CD4-positive, alpha-beta T cell treated with Interleukin-4 for 1 hour (primary cell): ENCODE results near the gene CATSPER4.
A peak's percentile ranks its signal among the peaks of the same experiment; 100 is the strongest.

Source experiments
- DNase-seq, 2 donors: peaks; one replicate each; pipeline ENCODE4 v3.0.0-alpha.2; 2020 to 2022

The CATSPER4 gene

DNA sequence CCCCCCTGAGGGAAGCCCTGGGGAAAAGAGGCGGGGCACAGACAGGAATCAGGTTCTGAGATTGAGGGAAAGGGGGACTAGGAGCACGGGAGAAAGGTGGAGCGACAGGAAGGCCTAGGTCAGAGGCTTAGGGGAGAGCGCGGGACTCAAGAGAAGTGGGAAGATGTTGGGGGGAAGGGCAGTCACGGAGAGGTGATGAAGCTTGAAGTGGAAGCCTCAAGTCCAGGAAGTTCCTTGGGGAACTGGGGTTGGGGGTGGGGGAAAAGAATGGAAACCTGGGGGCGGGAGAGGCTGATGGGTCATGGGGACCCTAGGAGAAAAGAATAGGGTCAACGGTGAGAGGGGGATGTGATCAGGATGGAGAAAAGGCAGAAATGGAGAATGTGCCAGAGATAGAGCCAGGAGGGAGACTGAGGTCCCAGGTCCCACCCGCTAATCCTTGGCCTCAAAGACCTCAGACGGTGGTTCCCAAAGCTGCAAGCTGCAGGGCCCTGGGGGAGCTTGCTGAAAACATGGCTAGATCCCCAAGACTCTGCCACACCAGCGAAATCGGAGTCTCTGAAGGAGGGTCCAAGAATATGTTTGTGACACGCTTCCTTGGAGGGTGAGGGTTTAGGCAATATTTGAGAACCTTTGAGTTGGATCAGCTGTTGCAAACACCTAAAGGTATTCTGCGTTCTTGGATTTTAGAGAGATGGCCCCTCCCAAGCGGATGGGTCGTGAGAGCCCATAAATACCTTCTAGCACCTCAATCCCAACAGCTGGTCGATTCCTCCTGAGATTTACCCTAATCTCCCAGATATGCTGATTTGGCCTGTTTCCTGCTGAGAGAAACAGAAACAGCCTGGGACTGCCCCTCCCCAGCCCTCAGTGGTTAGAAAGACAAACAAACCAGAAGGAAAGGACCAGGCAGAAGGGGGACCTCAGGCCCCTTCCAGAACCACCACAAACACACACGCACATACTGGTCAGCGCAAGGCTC is 25.2 kb upstream of the CATSPER4 start:
- DNase-seq: no peak

DNA sequence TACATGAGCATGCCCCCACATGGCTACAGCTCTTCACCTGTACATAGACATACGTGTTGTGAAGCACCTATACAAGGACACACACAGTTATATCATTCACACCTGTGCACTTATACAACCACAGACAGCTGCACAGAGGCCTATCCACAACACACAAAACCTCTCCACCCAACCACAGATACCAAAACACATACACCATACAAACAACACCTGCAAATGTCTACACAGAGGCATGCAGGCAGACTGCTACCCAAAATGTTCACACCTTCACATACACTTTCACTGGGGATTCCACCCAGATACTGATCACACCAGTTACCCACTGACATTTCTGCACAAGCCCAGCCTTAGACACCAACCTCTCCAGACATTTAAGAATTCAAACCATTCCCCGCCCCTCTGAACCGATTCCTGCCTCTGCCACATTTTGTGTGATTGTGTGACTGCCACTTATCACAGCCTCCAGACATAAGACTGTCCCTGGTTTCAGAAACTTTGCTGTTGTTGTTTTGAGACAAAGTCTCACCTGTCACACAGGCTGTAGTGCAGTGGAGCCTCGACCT is 23.6 kb upstream of the CATSPER4 start:
- no peak for DNase-seq

DNA sequence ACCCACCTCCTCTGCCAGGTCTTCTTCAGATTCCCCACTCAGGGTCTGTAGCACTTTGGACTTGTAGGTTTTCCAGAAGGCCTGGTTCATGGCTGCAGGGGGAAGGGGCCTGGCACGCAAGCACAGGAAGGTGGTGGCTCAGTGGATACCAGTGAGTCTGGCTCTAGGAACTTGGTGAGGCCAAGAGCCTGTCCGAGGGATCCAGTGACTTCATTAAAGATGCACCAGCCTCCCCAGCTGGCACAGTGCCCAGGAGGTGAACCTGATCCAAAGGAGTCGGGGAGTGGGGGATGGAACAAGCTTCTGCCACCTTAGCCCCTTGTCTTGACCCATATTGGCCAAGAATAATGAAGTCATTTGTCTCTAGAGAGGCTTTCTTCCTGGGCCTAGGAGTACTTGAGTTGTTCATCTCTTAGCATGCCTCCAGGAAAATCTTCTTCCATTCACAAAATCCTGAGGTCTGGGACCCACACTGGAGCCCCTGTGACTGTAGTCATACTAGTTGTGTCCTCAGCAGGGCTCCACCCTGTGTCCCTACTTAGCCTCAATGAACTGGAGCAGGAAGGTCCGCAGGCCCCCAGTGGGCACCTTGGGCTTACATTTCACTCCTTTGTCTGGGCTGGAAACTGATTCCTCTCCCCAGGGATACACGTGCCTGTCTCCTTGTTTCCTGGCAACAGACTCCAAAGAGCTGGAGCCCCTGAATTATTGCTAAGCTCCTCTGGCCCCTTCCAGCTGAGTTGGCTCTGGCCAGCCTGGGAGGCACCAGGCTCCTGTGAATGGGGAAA is 21.8 kb upstream of the CATSPER4 start, which contains the start of gene C1orf232:
TSS of gene C1orf232 (minus strand) at position 554 of the 788 bp plus-strand sequence. CDS start at position 90, 464 bp downstream.
- DNase-seq: no peak

DNA sequence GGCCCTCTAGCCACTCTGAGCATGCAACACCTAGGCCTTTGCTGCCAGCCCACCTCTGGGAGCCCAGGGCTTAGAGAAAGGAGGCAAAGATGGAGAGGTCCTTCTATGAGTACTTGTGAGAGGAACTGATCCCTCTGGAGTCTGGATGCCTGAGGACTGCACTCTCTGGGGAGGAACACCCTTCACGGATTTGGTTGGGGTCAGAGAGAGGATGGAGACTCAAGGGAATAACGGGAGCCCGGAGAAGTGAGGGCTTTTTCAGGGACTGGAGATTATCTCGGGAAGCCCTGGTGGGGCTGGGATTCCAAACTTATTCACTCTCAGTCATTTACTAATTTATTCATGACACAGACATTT is 21.2 kb upstream of the CATSPER4 start:
- no peak for DNase-seq

DNA sequence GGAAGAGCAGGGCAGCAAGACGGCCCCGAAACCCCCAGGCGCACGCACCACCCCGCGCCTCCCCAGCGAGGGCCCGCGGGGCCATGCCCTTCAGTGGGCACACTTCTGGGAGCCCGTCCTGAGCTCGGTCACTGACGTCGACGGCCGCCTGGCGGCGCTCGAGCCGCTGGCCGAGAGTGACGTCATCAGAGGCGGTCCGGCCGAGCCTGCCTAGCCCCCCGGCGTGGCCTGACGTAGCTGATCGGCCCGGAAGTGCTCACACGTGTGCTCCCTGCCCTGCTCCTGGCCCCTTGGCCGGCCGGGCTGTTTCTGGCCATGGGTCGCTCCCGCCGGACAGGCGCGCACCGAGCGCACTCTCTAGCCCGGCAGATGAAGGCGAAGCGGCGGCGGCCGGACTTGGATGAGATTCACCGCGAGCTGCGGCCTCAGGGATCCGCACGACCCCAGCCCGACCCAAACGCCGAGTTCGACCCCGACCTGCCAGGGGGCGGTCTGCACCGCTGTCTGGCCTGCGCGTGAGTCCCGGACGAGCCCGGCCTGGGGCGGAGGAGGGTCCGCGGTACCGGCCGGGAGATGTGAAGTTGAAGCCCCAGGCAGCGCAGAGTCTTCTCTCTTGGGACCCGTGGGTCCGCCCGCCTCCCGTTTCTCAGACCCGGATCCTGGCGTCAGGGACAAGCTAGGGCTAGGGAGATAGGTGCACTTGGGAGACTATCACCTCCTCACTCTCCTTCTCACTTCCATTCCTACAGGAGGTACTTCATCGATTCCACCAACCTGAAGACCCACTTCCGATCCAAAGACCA is 20.5 kb upstream of the CATSPER4 start, which contains the start of gene ZNF593:
TSS of gene ZNF593 (plus strand) at position 240 of the 803 bp plus-strand sequence. CDS start at position 316, 76 bp downstream.
- peak; percentile 90 to 91 for DNase-seq

DNA sequence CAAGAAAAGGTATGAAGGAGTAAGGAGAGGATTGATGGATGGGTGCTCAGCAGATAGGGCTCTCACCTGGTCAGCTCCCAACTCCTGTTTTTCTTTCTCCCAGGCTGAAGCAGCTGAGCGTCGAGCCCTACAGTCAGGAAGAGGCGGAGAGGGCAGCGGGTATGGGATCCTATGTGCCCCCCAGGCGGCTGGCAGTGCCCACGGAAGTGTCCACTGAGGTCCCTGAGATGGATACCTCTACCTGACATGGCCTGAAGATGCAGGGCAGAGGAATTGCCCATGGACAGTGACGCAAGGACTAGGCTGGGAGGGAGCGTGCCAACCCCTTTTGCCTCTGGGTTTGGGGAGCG is 20.0 kb upstream of the CATSPER4 start:
- DNase-seq: no peak

DNA sequence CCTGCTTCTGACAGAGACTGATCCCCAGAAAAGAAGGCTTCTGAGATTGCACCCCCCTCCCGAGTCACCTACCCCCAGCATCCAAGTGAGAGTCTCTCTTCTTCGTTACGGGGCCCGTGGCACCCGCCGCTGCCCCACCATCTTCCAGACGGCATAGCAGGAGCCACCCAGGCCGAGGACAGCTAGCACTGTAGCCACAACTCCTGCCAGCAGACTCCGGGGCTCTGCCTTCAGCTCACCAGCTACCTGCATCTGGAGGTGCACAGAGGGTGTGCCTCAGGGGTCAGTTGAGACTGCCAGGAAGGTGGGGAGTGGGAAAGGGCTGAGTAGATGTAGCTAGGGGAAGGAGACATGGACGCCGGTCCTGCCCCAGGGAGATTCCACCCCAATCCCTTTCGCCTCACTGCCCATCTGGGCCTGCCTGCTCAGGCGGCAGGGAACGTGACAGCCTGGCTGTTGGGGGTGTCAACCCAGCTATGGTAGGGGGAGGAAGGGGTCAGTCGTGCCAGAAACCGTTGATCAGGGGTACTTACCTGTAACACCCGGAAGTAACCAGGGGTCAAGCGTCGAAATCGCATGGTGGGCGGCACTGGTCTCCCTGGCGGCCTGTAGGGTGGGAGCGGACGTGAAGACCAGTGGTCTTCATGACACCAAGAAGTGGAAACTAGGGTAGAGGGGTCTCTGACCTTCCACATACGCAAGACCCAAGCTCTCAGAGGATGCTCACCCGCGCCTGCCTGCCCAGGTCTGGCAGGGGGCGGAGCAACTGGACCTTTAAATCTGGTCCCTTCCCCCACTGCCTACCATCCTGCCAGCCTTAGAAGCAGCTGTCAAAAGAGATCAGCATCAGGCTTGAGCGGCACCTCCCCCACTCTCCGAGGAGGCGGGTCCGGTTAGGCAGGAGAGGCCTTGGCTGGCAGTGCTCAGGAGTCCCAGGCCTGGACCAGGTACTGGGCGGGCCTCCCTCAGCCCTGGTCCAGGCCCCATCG is 19.0 kb upstream of the CATSPER4 start, which contains the start of gene ZNF593OS:
TSS of gene ZNF593OS (minus strand) at position 749 of the 989 bp plus-strand sequence. CDS start at position 578, 171 bp downstream.
- no peak for DNase-seq

DNA sequence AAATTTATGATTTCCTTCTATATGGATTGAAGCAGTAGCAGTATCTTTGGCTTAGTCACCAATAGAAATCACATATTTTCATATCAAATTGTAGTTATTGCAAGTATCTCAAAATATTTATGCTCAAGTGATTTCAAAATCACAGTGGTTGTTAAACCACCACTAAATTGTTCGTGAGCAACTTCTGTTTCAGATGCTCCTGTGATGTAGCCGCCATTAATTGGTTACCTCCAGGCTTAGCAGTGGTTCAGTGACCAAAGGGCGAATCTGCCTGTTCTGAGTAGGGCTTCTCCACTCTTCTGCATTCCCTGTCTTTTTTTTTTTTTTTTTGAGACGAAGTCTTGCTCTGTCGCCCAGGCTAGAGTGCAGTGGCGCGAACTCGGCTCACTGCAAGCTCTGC is 15.1 kb upstream of the CATSPER4 start:
- no peak for DNase-seq

DNA sequence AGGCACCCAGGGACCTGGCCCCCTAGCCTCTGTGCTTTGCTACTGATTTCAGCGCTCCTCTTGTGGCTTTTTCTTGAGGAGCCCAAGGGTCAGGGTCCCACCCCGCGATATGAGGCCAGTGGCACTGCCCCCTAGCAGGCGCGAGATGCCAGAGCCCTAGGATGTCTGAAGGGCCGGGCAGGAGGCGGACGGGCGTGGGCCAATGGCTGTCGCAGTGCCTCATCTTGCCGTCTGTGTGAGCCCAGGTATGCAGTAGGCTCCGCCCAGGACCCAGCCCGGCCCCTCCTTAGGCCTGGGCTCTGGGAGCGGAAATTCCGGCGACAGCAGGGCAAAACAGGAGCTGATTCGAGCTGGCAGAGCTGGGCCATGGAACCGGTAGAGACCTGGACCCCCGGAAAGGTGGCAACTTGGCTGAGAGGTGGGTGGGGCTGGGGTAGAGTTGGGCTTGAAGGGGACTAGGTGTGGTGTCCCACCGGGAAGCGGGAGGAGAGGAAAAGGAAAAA is 13.2 kb upstream of the CATSPER4 start, which contains the start of gene CNKSR1:
TSS of gene CNKSR1 (plus strand) at position 310 of the 503 bp plus-strand sequence. CDS start at position 367, 57 bp downstream.
- DNase-seq: peak in 1 of 2 donors; percentile 24

DNA sequence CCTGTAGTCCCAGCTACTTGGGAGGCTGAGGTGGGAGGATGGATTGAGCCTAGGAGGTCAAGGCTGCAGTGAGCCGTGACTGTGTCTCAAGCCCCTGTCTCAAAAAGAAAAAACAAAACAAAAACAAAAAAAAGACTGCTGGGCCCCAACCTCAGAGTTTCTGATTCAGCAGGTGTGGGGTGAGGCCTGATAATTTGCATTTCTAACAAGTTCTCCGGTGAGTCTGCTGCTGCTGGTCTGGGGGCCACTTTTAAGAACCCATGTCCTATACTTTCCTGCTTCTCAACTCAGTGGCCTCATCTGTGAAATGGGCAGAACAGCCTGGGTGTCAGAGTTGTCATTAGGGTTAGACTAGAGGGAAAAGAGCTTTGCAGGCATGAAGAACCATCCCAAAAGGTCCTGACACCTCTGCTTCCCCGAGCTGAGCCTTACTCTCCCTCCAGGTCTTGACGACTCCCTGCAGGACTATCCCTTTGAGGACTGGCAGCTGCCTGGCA is 10.3 kb upstream of the CATSPER4 start:
- DNase-seq: no peak

DNA sequence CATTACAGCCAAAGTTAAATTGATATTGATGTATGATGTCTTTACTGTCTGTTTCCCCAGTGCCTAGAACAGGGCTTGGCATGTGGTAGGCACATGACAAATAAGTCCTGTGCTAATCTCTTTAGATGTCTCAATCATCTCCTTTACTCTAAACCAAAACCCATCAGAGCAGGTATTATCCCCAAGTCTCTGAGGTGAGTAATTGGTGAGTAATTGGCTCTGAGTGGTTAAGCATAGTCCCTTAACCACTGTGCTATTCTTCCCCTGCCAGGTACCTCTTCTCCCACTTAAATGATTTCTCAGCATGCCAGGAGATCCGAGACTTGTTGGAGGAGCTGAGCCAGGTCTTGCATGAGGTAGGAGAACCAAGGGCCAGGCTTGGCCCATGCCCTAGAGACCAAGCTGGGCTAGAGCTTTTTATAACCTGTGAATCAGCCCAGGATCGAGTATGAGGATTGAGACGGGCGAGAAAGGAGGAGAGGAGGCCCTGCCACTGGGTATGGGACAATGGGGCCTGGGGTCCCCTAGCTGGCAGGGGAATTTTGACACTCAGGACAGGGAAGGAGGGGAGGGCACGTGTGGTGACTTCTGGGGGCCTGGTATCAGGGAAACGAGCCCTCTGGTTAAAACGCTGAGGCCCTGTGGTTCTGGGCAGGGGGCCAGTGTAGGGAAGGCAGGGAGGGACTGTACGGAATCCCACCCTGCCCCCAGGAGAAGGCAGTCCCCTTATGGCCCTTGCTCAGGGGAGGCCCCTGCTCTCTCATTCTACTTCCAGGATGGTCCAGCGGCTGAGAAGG is 8.6 kb upstream of the CATSPER4 start:
- no peak for DNase-seq

DNA sequence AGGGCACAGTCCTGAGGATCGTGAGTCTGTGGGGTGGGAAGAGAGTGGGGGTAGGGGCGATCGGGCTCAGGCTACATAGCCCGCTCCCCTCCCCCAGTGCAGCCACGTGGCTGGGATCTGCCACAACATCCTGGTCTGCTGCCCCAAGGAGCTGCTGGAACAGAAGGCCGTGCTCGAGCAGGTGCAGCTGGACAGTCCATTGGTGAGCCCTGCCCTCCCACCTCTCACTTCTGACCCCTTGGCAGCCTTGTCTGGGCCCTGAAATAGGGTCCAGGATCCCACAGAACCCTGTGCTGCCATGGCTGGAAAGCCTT is 8.1 kb upstream of the CATSPER4 start:
- no peak for DNase-seq

DNA sequence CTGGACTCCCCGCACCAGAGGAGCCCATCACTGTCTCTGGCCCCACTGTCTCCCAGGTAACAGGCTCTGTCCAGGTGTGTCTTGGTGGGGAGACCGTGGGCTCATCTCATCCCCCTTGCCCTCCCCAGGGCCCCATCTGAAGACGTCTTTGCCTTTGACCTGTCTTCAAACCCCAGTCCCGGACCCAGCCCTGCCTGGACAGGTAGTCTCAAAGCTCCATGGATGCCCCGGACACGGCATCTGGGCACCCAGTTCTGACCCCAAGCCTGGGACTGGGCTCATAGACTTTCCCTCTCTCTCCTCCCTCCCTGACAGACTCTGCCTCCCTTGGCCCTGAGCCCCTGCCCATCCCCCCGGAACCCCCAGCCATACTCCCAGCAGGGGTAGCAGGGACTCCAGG is 6.3 kb upstream of the CATSPER4 start:
- no peak for DNase-seq

DNA sequence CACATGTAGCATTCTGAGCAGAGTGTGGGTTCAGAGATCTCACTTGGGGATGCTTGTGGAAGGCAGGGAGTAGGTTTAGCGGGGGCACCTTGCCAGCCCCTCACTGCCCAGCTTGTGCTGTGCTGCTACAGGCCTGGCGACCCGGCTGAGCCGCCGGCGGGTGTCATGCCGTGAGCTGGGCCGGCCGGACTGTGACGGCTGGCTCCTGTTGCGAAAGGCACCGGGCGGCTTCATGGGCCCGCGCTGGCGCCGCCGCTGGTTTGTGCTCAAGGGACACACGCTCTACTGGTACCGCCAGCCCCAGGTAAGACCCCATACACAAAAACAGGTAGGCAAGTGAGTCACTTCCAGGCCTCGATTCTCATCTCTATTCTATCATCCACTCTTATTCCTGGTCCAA is 5.5 kb upstream of the CATSPER4 start:
- no peak for DNase-seq

DNA sequence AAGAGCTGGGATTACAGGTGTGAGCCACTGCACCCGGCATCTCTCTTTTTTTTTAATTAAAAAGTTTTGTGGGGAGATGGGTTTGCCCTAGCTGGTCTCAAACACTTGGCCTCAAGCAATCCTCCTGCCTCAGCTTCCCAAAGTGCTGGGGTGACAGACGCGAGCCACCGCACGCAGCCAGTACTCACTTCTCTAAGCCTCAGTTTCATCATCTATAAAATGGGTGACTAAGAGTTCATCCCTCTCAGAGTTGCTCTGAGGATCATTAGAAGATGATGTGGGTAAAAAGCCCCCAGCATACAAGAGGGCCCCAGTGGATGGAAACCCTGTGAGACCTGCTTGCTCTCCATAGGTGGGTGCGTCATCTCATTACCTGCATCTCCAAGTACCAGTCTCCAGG is 2.5 kb upstream of the CATSPER4 start:
- no peak for DNase-seq

DNA sequence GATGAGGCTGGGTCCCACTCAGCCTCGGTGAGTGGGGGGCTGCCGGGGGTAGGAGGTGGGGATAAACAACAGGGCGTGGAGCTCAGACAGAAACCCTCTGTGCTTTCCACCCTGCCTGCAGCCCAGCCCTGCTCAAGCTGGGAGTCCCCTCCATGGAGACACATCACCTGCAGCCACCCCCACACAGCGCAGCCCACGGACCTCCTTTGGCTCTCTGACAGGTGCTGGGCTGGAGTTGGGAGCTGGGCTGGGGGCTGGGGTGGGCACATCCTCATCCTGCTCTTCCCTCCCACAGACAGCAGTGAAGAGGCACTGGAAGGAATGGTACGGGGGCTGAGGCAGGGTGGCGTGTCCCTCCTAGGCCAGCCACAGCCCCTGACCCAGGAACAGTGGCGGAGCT is 1.9 kb upstream of the CATSPER4 start:
- DNase-seq: no peak

DNA sequence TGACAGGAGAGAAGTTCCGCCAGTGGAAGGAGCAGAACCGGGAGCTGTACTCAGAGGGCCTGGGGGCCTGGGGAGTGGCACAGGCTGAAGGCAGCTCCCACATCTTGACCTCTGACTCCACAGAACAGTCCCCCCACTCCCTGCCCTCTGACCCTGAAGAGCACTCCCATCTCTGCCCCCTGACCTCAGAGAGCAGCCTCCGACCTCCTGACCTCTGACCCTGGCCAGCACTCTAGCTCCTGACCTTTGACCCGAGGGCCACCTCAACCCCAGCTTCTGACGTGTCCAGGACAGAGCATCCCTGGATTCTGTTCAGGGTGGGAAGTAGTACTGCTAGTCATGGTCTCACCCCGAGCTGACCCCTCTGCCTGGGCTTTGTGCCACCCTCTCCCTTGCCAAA is 1.1 kb upstream of the CATSPER4 start:
- no peak for DNase-seq

DNA sequence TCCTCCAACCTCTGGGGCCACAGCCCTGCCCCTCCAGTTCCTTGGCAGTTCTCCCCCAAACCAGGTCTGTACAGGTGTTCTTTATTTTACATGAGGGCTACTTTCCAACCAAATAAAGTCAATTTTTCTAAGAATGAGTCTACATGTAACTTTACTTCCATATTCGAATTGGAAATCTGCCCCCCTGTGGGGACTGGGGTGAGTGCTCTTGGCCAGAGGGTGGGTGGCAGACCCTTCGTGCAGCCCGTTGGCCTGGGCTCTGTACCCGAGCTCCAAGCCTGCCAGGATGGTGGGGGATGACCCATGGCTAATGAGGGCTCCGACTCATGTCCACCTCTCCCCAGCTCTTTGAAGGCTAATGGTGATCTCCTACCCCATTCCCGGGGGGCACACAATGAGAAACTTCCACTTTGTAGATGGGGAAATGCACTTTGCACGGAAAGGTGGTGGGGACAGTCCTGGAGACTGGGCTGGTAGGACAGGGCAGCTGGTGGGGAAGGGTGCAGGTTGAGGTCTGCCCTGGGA is 589 bp upstream of the CATSPER4 start:
- DNase-seq: no peak

DNA sequence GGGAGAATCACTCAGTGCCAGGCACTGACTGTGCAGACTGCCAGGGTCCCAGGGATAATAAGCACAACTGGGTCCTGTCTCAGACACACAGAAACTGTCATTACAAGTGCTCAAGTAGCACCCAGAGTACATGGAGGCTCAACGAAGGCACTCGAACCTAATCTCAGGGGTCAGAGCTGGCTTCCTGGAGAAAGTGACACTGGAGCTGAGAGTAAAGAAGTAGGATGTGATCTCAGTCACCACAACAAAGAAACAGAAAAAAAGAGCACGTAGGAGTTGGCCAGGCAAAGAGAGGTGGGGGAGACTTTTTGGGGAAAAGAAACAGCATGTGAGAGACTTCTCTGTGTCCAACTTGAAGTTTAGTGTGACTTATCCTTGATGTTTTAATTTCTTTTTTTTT is 1.3 kb downstream of the CATSPER4 start:
- DNase-seq: no peak

DNA sequence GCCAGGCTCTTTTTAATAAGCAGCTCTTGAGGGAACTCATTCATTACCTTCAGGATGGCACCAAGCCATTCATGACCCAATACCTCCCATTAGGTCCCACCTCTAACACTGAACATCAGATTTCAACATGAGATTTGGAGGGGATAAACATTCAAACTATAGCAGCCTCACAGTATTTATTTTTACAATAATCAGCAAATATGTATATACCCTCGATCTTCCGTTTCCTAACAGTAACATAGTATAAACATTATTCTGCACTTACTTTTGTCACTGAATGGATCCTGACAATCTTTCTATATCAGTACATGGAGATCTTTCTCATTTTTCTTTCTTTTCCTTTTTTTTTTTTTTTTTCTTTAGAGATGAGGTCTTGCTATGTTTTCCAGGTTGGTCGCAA is 5.4 kb downstream of the CATSPER4 start:
- DNase-seq: no peak
